Measurements from ENCODE around the gene PBX1.

The PBX1 gene

GRCh38 chr1:164781972-164782371, 223.0 kb downstream of the PBX1 start:
- TF ChIP-seq CTCF (IDR thresholded peaks at IDR 0.05; ENCODE audit: low read depth, low read length) = no peak
- no peak for DNase-seq (ENCODE audit: extremely low read depth, low read depth)

- no peak for DNase-seq (ENCODE audit: extremely low read depth, low read depth)
- no peak for TF ChIP-seq CTCF (IDR thresholded peaks at IDR 0.05; ENCODE audit: low read depth, low read length)
Observed at GRCh38 chr1:164783778-164784555, 225.0 kb downstream of the PBX1 start.

GRCh38 chr1:164784960-164785359, 226.0 kb downstream of the PBX1 start:
- no peak for TF ChIP-seq CTCF (IDR thresholded peaks at IDR 0.05; ENCODE audit: low read depth, low read length)
- no peak for DNase-seq (ENCODE audit: extremely low read depth, low read depth)

- no peak for TF ChIP-seq CTCF (IDR thresholded peaks at IDR 0.05; ENCODE audit: low read depth, low read length)
- DNase-seq (ENCODE audit: extremely low read depth, low read depth) = no peak
Observed at GRCh38 chr1:164785841-164786534, 227.0 kb downstream of the PBX1 start.

GRCh38 chr1:164786980-164787833, 228.2 kb downstream of the PBX1 start:
- peak; percentile 94 for TF ChIP-seq CTCF (IDR thresholded peaks at IDR 0.05; ENCODE audit: low read depth, low read length)
- peak; percentile 44 for DNase-seq (ENCODE audit: extremely low read depth, low read depth)

- TF ChIP-seq CTCF (IDR thresholded peaks at IDR 0.05; ENCODE audit: low read depth, low read length) = no peak
- DNase-seq (ENCODE audit: extremely low read depth, low read depth) = no peak
Observed at GRCh38 chr1:164787834-164788231, 228.8 kb downstream of the PBX1 start.

All from AG09319 (cell line).